ENCODE measurements around the gene SLC38A3.
"Not testable (repeated sequence)": the region's sequence is repeated elsewhere in the genome, so short reads cannot be mapped to it uniquely, and the experiment has no call there.

The SLC38A3 gene

GRCh38 chr3:50219285-50219684 lies 14.2 kb downstream of the SLC38A3 start:
- Histone ChIP-seq H3K9me3 (ENCODE audit: control insufficient read depth, insufficient read depth, low read length) (no peaks in the 10 kb centered on the region), H3K36me3 (ENCODE audit: insufficient read depth, low read length) (no peaks in the 10 kb centered on the region), H3K9ac (ENCODE audit: low read depth, low read length) (no peak overlapping the region), H3K4me1 (ENCODE audit: insufficient read depth, low read length) (no peaks in the 10 kb centered on the region; the same call in 1 of the 2 replicates)

GRCh38 chr3:50220109-50220508 lies 15.0 kb downstream of the SLC38A3 start:
- no peak overlapping the region for H3K9ac ChIP-seq (ENCODE audit: low read depth, low read length)
- H3K9me3 ChIP-seq (ENCODE audit: control insufficient read depth, insufficient read depth, low read length), result no peaks in the 10 kb centered on the region
- H3K4me1 ChIP-seq (ENCODE audit: insufficient read depth, low read length), result no peaks in the 10 kb centered on the region; the same call in 1 of the 2 replicates

GRCh38 chr3:50221051-50221410 lies 16.0 kb downstream of the SLC38A3 start:
- H3K9ac ChIP-seq (ENCODE audit: low read depth, low read length), result no peak overlapping the region

More at GRCh38 chr3:50220109-50220508, 15.0 kb downstream of the SLC38A3 start:
- no peaks in the 10 kb centered on the region for H3K36me3 ChIP-seq (ENCODE audit: insufficient read depth, low read length)

GRCh38 chr3:50221411-50222168 lies 16.5 kb downstream of the SLC38A3 start:
- H3K4me1 ChIP-seq (ENCODE audit: insufficient read depth, low read length), result no peaks in the 10 kb centered on the region; the same call in 1 of the 2 replicates
- H3K36me3 ChIP-seq (ENCODE audit: insufficient read depth, low read length), result no peaks in the 10 kb centered on the region
- H3K9me3 ChIP-seq (ENCODE audit: control insufficient read depth, insufficient read depth, low read length), result no peaks in the 10 kb centered on the region
- H3K9ac ChIP-seq (ENCODE audit: low read depth, low read length), result no peak overlapping the region; the same call in 1 of the 2 replicates

More at GRCh38 chr3:50221051-50221410, 16.0 kb downstream of the SLC38A3 start:
- H3K9me3 ChIP-seq (ENCODE audit: control insufficient read depth, insufficient read depth, low read length), result no peaks in the 10 kb centered on the region
- H3K36me3 ChIP-seq (ENCODE audit: insufficient read depth, low read length), result no peaks in the 10 kb centered on the region
- no peaks in the 10 kb centered on the region; the same call in 1 of the 2 replicates for H3K4me1 ChIP-seq (ENCODE audit: insufficient read depth, low read length)

- Histone ChIP-seq H3K9me3 (ENCODE audit: control insufficient read depth, insufficient read depth, low read length) (no peaks in the 10 kb centered on the region), H3K36me3 (ENCODE audit: insufficient read depth, low read length) (no peaks in the 10 kb centered on the region), H3K4me1 (ENCODE audit: insufficient read depth, low read length) (no peaks in the 10 kb centered on the region; the same call in 1 of the 2 replicates), H3K9ac (ENCODE audit: low read depth, low read length) (no peak overlapping the region)
Observed at GRCh38 chr3:50222169-50222528, 17.1 kb downstream of the SLC38A3 start.

GRCh38 chr3:50224639-50225038 lies 19.6 kb downstream of the SLC38A3 start:
- peaks cover 10% of the 10 kb centered on the region for H3K4me1 ChIP-seq (ENCODE audit: insufficient read depth, low read length)
- no peaks in the 10 kb centered on the region for H3K9me3 ChIP-seq (ENCODE audit: control insufficient read depth, insufficient read depth, low read length)
- no peaks in the 10 kb centered on the region for H3K36me3 ChIP-seq (ENCODE audit: insufficient read depth, low read length)
- no peak overlapping the region for H3K9ac ChIP-seq (ENCODE audit: low read depth, low read length)

GRCh38 chr3:50226888-50227389 lies 21.9 kb downstream of the SLC38A3 start:
- H3K9me3 ChIP-seq (ENCODE audit: control insufficient read depth, insufficient read depth, low read length), result no peaks in the 10 kb centered on the region
- H3K9ac ChIP-seq (ENCODE audit: low read depth, low read length), result peak overlapping the region; percentile 36
- no peaks in the 10 kb centered on the region for H3K36me3 ChIP-seq (ENCODE audit: insufficient read depth, low read length)
- H3K4me1 ChIP-seq (ENCODE audit: insufficient read depth, low read length), result peaks cover 10% of the 10 kb centered on the region

- H3K9me3 ChIP-seq (ENCODE audit: control insufficient read depth, insufficient read depth, low read length), result no peaks in the 10 kb centered on the region
- peaks cover 10% of the 10 kb centered on the region for H3K4me1 ChIP-seq (ENCODE audit: insufficient read depth, low read length)
Observed at GRCh38 chr3:50227390-50228183, 22.5 kb downstream of the SLC38A3 start.

GRCh38 chr3:50228184-50228763 lies 23.2 kb downstream of the SLC38A3 start:
- H3K36me3 ChIP-seq (ENCODE audit: insufficient read depth, low read length); H3K9me3 ChIP-seq (ENCODE audit: control insufficient read depth, insufficient read depth, low read length): not testable (repeated sequence)
- Histone ChIP-seq H3K4me1 (ENCODE audit: insufficient read depth, low read length) (peaks cover 10% of the 10 kb centered on the region), H3K9ac (ENCODE audit: low read depth, low read length) (peak overlapping the region; percentile 78)

More at GRCh38 chr3:50227390-50228183, 22.5 kb downstream of the SLC38A3 start:
- peak overlapping the region; percentile 78 for H3K9ac ChIP-seq (ENCODE audit: low read depth, low read length)
- no peaks in the 10 kb centered on the region for H3K36me3 ChIP-seq (ENCODE audit: insufficient read depth, low read length)

GRCh38 chr3:50229490-50229889 lies 24.4 kb downstream of the SLC38A3 start:
- Histone ChIP-seq H3K4me1 (ENCODE audit: insufficient read depth, low read length) (peaks cover 10% of the 10 kb centered on the region), H3K9ac (ENCODE audit: low read depth, low read length) (no peak overlapping the region), H3K36me3 (ENCODE audit: insufficient read depth, low read length) (no peaks in the 10 kb centered on the region), H3K9me3 (ENCODE audit: control insufficient read depth, insufficient read depth, low read length) (no peaks in the 10 kb centered on the region)

GRCh38 chr3:50230104-50230793 lies 25.2 kb downstream of the SLC38A3 start:
- Histone ChIP-seq H3K4me1 (ENCODE audit: insufficient read depth, low read length) (peaks cover 10% of the 10 kb centered on the region), H3K36me3 (ENCODE audit: insufficient read depth, low read length) (no peaks in the 10 kb centered on the region), H3K9ac (ENCODE audit: low read depth, low read length) (no peak overlapping the region), H3K9me3 (ENCODE audit: control insufficient read depth, insufficient read depth, low read length) (no peaks in the 10 kb centered on the region)

GRCh38 chr3:50230794-50231125 lies 25.7 kb downstream of the SLC38A3 start:
- Histone ChIP-seq H3K9me3 (ENCODE audit: control insufficient read depth, insufficient read depth, low read length) (no peaks in the 10 kb centered on the region), H3K36me3 (ENCODE audit: insufficient read depth, low read length) (no peaks in the 10 kb centered on the region), H3K4me1 (ENCODE audit: insufficient read depth, low read length) (peaks cover 10% of the 10 kb centered on the region), H3K9ac (ENCODE audit: low read depth, low read length) (no peak overlapping the region)

- peaks cover 10% of the 10 kb centered on the region for H3K4me1 ChIP-seq (ENCODE audit: insufficient read depth, low read length)
- H3K9me3 ChIP-seq (ENCODE audit: control insufficient read depth, insufficient read depth, low read length), result no peaks in the 10 kb centered on the region
- H3K36me3 ChIP-seq (ENCODE audit: insufficient read depth, low read length), result no peaks in the 10 kb centered on the region
- H3K9ac ChIP-seq (ENCODE audit: low read depth, low read length), result no peak overlapping the region
Observed at GRCh38 chr3:50231581-50231980, 26.5 kb downstream of the SLC38A3 start.

GRCh38 chr3:50232303-50232702 lies 27.2 kb downstream of the SLC38A3 start:
- Histone ChIP-seq H3K4me1 (ENCODE audit: insufficient read depth, low read length) (peaks cover 10% of the 10 kb centered on the region), H3K9me3 (ENCODE audit: control insufficient read depth, insufficient read depth, low read length) (no peaks in the 10 kb centered on the region), H3K9ac (ENCODE audit: low read depth, low read length) (no peak overlapping the region), H3K36me3 (ENCODE audit: insufficient read depth, low read length) (no peaks in the 10 kb centered on the region)

Data from ES-I3 (cell line).